ENCODE results near the gene BORCS5. TPM values are rescaled to one million over a fixed set of nuclear protein-coding genes. Genes with fewer than 3 reads are reported as not detected.

The BORCS5 gene
- total RNA-seq, 2 donors from 2014 or later: 5.6 to 18.4 TPM

DNA sequence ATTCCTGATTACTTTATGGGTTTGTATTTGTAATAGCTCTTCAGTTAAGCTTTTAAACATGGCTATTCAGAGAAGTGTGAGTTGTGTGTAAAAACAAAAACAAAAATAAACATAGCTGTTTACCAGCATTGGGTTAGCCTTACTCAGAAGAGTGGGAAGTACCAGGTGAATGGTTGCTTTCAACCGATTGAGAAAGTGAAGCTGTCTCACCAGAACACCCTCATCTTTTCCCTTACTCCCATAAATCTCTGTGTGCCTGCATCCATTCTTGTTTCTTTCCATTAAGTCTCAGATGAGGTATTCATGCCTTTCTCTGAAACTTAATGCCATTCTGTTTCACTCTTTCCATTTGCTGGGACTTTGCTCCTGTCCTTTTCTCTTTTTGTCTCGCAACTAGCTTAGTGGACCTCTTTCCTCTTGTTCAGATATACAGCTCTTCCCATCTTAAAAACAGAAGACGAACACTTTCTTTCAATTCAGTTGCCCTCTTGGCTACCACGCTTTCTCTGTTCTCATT, 10.7 kb downstream of the BORCS5 start:
- DNase-seq (no peak), ATAC-seq (no peak)
- no peaks in the 10 kb centered on the region for H3K27me3 ChIP-seq
- H3K27ac ChIP-seq: no peak overlapping the region
- intact Hi-C loops (cut with DNase I): no loop called here
- TF ChIP-seq POLR2A (IDR thresholded peaks at IDR 0.05) (no peak), CTCF (IDR thresholded peaks at IDR 0.05) (no peak)
- no peaks in the 10 kb centered on the region for H3K9me3 ChIP-seq
- peaks cover 14% of the 10 kb centered on the region for H3K4me1 ChIP-seq
- no peaks in the 10 kb centered on the region for H3K36me3 ChIP-seq (replicated peaks in 1 of 2; ENCODE audit: insufficient read depth in 1 of 2, low read depth in 2 of 2)
- H3K4me3 ChIP-seq: no peak overlapping the region
- WGBS, 2 donors: 97 to 98% methylated on average over 4 of the region's 4 CpGs

- intact Hi-C loops (cut with DNase I): loop anchor here (5.0 to 10.0 kb wide), 2 partner anchors 199 to 332 kb away; no protein-coding TSS in a partner anchor
These were observed 16.3 kb downstream of the BORCS5 start for GRCh38 chr12:12372946-12373722.

GRCh38 chr12:12376646-12377448, 20.0 kb downstream of the BORCS5 start:
- Histone ChIP-seq H3K36me3 (replicated peaks in 1 of 2; ENCODE audit: insufficient read depth in 1 of 2, low read depth in 2 of 2) (no peaks in the 10 kb centered on the region), H3K27ac (no peak overlapping the region), H3K4me1 (peaks cover 29% of the 10 kb centered on the region), H3K27me3 (no peaks in the 10 kb centered on the region), H3K4me3 (no peak overlapping the region), H3K9me3 (no peaks in the 10 kb centered on the region)
- ATAC-seq (peak; percentile 86), DNase-seq (peak in 3 of 4 donors; percentile 41 to 69 (median 59))
- intact Hi-C loops (cut with DNase I): loop anchor here (10.0 kb wide), 1 partner anchor 328 kb away; no protein-coding TSS in a partner anchor
- TF ChIP-seq POLR2A (IDR thresholded peaks at IDR 0.05): no peak
- peak; percentile 50 to 94 (median 85) for TF ChIP-seq CTCF (IDR thresholded peaks at IDR 0.05)
- WGBS, 2 donors: 74 to 76% methylated on average over 12 of the region's 12 CpGs

More at GRCh38 chr12:12372946-12373722, 16.3 kb downstream of the BORCS5 start:
- no peaks in the 10 kb centered on the region for H3K36me3 ChIP-seq (replicated peaks in 1 of 2; ENCODE audit: insufficient read depth in 1 of 2, low read depth in 2 of 2)
- no peaks in the 10 kb centered on the region for H3K27me3 ChIP-seq
- no peak for TF ChIP-seq CTCF (IDR thresholded peaks at IDR 0.05)
- TF ChIP-seq POLR2A (IDR thresholded peaks at IDR 0.05): no peak
- H3K4me1 ChIP-seq: peaks cover 13% of the 10 kb centered on the region
- no peak overlapping the region for H3K4me3 ChIP-seq
- peak; percentile 44 for ATAC-seq
- WGBS, 2 donors: 47 to 54% methylated on average over 4 of the region's 4 CpGs
- H3K9me3 ChIP-seq: no peaks in the 10 kb centered on the region
- H3K27ac ChIP-seq: peak overlapping the region in 3 of 4 donors; percentile 19 to 45 (median 35)
- no peak for DNase-seq

- Histone ChIP-seq H3K4me3 (no peak overlapping the region), H3K27me3 (no peaks in the 10 kb centered on the region), H3K27ac (no peak overlapping the region), H3K36me3 (replicated peaks in 1 of 2; ENCODE audit: insufficient read depth in 1 of 2, low read depth in 2 of 2) (no peaks in the 10 kb centered on the region), H3K9me3 (no peaks in the 10 kb centered on the region), H3K4me1 (peaks cover 20% of the 10 kb centered on the region)
- WGBS, 2 donors: 84 to 96% methylated on average over 2 of the region's 2 CpGs
- ATAC-seq: no peak
- TF ChIP-seq POLR2A (IDR thresholded peaks at IDR 0.05) (no peak), CTCF (IDR thresholded peaks at IDR 0.05) (no peak)
- intact Hi-C loops (cut with DNase I): loop anchor here (10.0 kb wide), 1 partner anchor 326 kb away; no protein-coding TSS in a partner anchor
- DNase-seq: no peak
These were observed 21.7 kb downstream of the BORCS5 start for GRCh38 chr12:12378616-12379015.

Data from body of pancreas (tissue), 4 donors.